Left renal cortex interstitium (tissue), 4 donors: Measurements from ENCODE around the gene ABTB2. TPM values are rescaled to one million over a fixed set of nuclear protein-coding genes. Genes with fewer than 3 reads are reported as not detected.
A peak's percentile ranks its signal among the peaks of the same experiment; 100 is the strongest.

Experiments used
- DNase-seq, 4 donors: peaks; one replicate each; pipeline ENCODE4 v3.0.0-alpha.2; 2013; ENCODE audit warnings: low read depth in 4 of 4, low spot score in 2 of 4, missing footprints in 1 of 4
- polyA plus RNA-seq, 4 donors: library from polyadenylated mRNA; unstranded; fragments of 120-200 nt; gene quantifications; one replicate each; pipeline ENCODE4 v1.2.1, GENCODE V29; 2013; ENCODE audit not compliant: insufficient read length in 4 of 4

ABTB2 gene
- polyA plus RNA-seq, 4 donors: 6.4 to 12.9 (median 8.8) TPM

GRCh38 chr11:34268906-34269430 lies 88.8 kb downstream of the ABTB2 start:
- DNase-seq: no peak

GRCh38 chr11:34267417-34267816 lies 90.4 kb downstream of the ABTB2 start:
- no peak for DNase-seq

GRCh38 chr11:34267013-34267412 lies 90.8 kb downstream of the ABTB2 start:
- DNase-seq: no peak

GRCh38 chr11:34266090-34266912 lies 91.5 kb downstream of the ABTB2 start:
- peak in 1 of 4 donors; percentile 42 for DNase-seq

GRCh38 chr11:34264303-34265110 lies 93.3 kb downstream of the ABTB2 start:
- no peak for DNase-seq

- no peak for DNase-seq
Measured at GRCh38 chr11:34263441-34264091, 94.2 kb downstream of the ABTB2 start.

GRCh38 chr11:34262531-34263081 lies 95.2 kb downstream of the ABTB2 start:
- DNase-seq: no peak

- no peak for DNase-seq
Measured at GRCh38 chr11:34261820-34262219, 96.0 kb downstream of the ABTB2 start.

GRCh38 chr11:34261095-34261494 lies 96.7 kb downstream of the ABTB2 start:
- no peak for DNase-seq

- DNase-seq: no peak
Measured at GRCh38 chr11:34260072-34260575, 97.7 kb downstream of the ABTB2 start.

GRCh38 chr11:34259087-34259486 lies 98.7 kb downstream of the ABTB2 start:
- no peak for DNase-seq

GRCh38 chr11:34256626-34257025 lies 101.2 kb downstream of the ABTB2 start:
- DNase-seq: no peak

- no peak for DNase-seq
Measured at GRCh38 chr11:34256150-34256549, 101.7 kb downstream of the ABTB2 start.

GRCh38 chr11:34255101-34255500 lies 102.7 kb downstream of the ABTB2 start:
- no peak for DNase-seq

- DNase-seq: no peak
Measured at GRCh38 chr11:34254011-34254410, 103.8 kb downstream of the ABTB2 start.

GRCh38 chr11:34252651-34253050 lies 105.2 kb downstream of the ABTB2 start:
- DNase-seq: no peak

GRCh38 chr11:34252015-34252414 lies 105.8 kb downstream of the ABTB2 start:
- DNase-seq: no peak

- no peak for DNase-seq
Measured at GRCh38 chr11:34251589-34251980, 106.2 kb downstream of the ABTB2 start.

- no peak for DNase-seq
Measured at GRCh38 chr11:34250732-34251588, 106.8 kb downstream of the ABTB2 start.

GRCh38 chr11:34250211-34250610 lies 107.6 kb downstream of the ABTB2 start:
- no peak for DNase-seq
